GM18517 (cell line): ENCODE data around the gene RPA3.
A peak's percentile ranks its signal among the peaks of the same experiment; 100 is the strongest.

Experiments used
- ATAC-seq: cut with Tn5 transposase; IDR thresholded peaks from one replicate; pipeline ENCODE4 v1.9.1; 2021; ENCODE audit warnings: mild to moderate bottlenecking, moderate library complexity; ENCODE audit not compliant: unreplicated experiment

The RPA3 gene

DNA sequence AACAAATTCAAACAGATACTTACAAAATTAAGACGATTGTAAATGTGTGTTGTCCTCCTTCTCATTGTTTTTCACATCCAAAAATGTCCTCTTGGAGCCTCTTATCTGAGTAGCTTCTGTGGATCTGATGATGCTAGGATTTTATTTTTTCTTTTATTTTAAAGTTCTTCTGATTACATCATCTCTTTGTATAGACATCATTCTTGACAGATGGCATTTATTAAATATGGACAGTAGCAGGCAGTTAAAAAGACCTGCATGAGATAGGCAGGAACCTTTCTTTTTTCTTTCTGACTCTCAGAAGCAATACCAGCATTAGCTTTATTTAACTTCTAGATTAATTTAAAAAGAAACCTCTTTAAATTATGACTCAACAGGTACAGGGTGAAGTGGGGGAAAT is at the start of gene RPA3:
RPA3 (minus strand) TSS at position 116 of the 400 bp plus-strand sequence. CDS start 78,189 bp downstream, outside the sequence.
- no peak for ATAC-seq

DNA sequence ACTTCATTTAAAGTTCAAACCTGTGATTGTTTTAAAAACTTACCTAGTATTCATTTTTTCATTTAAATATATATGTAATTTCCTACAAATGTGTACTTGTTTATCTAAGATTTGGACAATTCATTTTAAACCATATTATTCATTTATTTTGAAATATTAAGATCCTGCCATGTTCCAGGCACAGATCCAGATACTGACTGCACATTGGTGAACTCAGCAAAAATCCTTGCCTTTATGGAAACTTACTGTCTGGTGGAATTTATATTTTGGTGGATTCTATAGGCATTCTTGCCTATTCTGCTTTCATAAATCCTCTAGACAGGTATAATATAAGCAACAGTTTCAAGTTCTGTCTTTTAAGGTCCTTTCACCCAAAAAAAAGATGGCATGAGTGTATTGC is 48.3 kb upstream of the RPA3 start:
- no peak for ATAC-seq

DNA sequence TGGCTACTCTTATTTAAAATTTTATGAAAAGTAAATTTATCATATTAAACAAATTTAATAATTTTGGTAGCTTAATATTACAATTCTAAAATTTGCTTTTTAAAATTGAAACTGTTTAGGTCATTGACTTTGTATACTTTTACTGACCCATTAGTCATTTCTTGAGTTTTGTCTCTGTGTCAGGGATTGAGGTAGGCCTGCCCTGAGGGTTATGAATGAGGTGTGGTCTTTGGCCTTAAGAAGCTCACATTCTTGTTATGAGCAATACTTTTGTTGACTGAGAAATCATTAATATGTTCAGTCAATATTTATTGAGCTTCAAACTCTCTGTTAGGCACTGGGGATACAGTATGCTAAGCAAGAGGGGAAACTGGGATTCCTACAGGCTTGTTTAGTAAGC is 47.0 kb upstream of the RPA3 start:
- peak; percentile 65 for ATAC-seq

DNA sequence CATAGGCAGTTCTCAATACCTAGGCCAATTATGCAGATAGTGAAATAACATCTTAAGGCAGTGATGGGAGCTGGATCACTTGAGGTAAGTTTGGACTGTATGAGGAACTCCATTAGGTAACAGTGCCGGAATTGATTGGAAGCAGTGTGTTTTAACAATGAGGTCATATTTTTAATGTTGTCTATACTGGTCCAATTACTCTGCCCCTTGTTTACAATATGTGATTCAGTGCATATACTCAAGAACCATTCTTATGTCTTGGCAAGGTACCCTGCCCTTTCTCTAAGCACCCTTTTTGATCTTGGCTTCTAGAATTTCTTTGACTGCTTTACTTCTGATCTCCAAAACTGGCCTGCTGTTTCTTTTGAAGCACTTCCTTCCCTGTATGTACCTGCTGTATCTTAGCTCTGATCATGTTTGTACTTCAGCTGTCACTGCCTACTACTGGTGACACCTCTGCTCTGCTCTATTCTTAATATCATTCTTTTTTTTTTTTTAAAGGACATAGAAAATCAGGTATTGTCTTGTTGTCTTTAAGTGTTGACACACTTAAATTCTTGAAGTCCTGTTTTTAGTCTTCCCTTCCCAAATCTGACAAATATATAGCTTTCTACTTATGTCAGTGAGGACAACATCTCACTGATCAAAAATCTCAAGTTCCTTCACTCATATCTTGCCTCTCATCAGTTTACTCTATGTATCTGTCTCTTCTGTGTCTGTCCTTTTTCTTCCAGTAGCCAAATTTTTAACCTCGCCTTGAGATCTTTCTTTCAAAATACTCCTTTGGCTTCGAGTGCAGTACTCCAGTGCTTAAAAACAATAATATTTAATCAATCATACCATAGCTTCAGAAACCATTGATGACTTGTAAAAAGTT is 46.4 kb upstream of the RPA3 start:
- ATAC-seq, result no peak

DNA sequence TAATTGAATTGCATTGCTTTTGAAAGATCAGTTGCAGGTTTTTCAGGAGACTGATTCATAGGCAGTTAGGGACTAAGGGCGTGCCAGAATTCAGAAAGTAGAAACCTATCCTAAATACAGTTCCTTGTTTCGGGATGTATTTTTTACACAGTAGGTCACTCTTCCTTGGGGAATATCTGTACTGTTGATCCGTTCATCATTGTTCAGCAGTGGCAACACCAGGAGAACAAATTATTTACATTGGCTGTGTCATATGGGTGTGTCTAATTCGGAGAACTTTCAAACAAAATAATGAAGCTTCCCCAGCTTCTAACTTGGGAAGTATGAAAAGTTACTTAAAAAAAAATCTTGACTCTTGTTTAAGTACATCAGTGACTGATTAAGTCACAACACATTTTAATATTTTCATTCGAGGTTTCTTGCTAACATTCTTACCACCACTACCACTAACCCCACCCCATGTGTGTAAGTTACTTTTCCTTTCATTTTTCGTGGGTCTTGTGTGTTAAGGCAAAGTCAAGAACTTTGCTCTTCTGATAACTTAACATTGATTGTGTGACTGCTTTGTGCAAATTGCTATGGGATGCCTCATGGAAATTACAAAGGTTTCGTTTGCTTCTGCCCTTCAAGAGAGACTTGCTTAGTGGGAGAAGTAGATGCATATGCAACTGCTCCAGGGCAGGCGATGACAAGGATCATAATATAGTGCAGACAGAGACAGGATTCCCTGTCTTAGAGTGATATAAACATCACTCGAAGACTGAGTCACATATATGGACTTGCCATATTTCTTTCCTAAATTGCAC is 43.8 kb upstream of the RPA3 start:
- ATAC-seq, result peak; percentile 66

DNA sequence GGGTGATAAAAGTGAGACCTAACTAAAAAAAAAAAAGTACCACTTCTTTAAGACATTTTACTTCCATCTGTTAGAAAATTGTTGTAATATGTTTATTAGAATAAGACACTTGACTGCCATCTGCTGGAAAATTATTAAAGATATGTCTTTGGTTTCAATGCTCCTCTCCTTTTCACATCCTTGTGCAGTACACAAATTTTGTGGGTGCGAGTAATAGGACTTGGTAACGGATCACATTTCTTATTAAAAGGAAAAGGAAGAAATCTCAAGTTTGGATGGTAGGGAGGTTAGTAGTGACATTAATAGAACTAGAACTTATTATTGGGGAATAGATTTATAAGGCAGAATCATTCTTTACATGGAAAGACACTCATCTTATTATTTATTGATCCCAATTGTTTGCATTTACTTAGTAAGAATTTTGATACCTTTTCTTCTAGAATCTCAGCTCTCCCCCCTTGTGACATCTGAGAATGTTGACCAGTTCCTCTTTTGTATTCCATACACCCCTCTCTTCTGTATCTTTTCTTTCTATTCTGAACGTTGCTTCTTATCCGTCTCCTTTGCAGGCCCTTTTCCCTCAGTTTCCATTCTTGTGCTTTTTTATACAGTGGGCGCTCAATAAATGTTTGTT is 43.0 kb upstream of the RPA3 start:
- ATAC-seq, result no peak

DNA sequence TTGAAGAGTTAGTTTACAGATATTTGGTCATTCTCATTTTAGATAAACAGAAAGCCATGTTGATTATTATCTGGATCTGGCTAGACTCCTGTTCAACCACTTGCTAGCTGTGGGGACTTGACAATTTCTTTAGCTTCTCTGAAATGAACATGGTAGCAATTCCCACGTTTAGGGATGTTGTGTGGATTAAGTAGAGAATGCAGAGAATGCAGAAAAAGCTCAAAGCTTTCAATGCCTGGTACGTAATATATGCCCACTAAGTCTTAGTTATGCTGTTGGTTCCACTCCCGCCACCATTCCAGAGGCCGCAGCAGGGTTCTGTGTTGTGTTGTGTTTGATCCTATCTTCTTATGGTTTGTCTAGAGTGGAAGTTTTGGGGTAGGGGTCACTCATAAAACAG is 39.2 kb upstream of the RPA3 start:
- no peak for ATAC-seq

DNA sequence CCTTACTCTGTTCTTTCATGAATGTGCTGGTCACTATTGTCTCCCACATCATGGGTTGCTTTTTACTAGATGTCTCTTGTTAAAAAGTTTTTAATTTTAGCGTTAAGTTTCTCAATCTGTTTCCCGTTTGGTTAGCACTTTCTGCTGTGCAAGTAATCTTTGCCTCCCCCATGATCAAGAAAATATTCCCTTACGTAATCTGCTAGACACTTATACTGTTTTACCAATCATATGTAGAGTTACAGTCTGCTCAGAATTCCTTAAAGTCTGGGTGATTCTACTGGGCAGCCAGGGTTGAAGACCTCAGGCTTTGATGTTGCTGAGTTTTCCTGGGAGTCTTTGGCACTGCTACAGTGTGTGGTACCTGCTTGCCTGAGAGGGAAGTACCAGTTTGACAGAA is 38.2 kb upstream of the RPA3 start:
- ATAC-seq, result no peak

DNA sequence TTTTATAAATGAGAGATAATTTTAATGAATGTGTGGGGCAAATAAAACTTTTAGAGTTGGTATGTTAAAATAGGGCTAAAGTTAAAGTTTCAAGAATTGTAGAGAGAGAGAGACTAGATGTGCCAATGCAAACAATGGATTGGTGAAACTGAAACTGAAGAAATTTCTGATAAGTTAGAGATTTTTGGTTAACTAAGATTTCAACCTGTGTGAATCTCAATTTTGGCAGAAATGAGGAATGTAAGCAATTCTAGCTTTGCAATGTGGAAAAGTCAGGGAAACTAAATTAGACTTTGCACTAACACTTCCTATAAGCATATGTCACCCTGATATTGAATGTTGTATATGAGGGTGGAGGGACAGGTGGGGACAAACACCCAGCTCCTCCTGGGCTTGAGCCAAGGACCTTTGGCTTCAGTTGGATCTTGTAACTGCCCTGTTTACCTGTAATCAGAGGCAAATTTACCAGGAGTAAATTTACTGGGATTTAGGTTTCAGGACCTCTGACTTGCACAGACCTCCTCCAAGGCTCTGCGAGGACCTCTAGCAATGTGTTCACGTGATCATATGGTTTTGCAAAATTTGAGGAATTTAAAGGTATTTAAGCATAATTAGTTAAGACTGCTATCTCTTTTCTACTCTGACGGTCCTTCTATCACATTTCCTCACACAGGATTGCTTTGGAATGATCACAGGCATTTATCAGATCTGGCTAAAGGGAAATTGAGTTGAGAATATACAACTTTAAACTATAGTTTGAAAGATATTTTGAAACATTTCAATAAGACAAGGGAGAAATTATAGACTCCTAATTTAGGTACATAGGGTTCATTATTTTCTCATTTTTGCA is 33.1 kb upstream of the RPA3 start:
- no peak for ATAC-seq

DNA sequence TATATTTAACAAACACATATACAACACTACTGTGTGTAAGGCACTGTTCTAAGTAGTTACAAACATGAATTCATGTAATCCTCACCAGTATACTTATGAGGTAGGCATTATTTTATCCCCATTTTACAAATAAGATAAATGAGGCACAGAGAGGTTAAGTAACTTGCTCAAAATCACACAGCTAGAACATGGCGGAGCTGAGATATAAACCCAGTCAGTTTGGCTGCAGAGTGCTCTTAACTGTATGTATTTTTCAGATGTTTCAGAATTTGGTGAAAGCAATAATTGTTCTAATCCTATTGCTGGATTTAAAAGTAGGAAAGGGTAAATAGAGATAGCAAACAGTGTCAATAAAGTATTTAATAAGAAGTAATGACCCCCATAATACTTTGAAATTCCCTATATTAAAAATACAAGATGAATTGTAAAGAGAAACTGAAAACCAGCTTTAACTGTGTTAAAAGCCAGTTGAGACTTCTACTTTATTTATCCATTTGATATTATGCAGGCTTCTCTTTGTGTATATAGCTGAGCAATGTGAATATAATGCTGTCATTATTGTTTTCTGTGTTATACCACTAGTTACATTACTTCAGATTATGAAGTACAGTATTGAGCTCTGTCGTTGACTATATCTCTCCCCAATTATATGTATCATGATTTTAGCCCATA is 32.3 kb upstream of the RPA3 start:
- ATAC-seq, result no peak

DNA sequence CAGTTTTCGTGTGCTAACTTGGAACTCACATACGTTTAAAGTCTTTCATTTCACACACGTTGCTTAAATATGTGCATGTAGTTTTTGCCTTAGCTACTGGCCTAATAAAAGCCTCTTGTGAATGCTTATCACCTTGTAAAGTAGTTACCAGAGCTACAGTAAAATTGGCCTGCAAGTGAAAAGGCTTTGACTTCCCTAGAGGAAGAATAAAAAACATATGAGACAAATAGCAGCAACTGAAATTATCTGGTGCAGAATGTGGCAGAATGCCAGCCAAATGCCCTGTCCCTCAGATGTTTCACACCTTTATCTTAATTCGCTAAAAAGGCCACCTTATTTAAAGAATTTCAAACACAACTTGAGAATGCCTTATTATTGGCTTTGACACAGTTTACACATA is 28.1 kb upstream of the RPA3 start:
- no peak for ATAC-seq

DNA sequence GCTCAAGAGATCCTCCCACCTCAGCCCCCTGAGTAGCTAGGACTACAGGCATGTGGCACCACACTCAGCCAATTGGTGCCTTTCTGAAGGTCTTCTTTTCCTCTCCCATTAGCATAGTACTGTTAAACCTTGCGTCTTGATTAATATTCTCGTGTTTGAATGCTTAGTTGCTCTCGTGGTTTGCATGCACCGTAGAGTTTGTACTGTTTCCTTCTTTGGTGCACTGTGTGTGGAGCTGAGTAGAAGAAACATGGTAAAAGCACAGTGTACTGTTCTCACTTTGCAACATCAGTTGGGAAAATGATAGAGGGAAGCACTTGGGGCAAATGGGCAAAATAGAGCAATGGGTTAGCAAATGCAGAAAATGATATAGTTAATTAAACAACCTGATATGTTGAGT is 27.6 kb upstream of the RPA3 start:
- no peak for ATAC-seq

DNA sequence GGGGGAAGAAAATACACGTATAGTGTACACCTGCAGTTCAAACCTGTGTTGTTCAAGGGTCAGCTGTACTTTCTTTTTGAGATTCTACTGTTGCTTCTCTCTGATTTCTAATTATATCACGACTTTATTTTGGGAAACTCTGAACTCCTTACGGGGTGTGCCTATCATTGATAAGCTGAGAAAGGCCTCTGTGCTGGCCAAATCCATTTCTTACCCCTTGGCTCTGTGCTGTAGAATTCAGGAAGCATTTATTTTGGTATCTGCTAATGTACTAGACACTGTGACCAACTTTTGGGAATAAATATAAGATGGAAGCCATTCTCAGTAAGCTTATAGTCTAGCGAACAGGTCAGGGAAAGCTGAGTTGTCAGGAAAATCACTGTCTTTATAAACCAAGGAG is 26.9 kb upstream of the RPA3 start:
- no peak for ATAC-seq

DNA sequence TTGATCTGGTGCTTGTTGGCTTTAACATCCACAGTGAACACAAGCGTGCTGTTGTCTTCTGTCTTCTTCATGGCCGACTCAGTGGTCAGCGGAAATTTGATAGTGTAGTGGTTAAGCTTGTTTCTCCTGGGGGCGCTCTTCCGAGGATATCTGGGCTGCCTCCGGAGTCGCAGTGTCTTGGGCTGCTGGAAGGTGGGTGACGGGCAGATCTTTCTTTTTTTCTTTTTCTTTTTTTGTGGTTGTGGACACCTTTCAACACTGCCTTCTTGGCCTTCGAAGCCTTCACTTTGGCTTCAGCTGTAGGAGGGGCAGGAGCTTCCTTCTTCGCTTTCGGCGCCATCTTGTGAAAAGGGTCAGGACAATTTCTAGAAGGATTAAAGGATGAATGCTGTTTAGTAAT is 23.8 kb upstream of the RPA3 start:
- no peak for ATAC-seq

DNA sequence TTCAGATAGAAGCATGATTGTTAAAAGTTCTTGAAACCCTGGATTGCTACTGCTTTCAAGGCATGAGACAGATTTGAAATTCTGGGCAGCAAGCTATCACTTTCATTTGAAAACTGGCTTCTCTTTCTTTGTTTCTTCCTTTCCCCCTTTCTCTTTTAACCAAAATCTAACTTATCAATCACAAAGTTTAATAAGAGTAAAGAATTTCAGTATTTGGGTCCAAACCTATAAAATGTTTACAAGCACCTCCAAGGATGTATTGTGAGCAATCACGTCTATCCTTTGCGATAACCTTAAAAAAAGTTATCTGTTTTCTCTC is 21.6 kb upstream of the RPA3 start:
- no peak for ATAC-seq

DNA sequence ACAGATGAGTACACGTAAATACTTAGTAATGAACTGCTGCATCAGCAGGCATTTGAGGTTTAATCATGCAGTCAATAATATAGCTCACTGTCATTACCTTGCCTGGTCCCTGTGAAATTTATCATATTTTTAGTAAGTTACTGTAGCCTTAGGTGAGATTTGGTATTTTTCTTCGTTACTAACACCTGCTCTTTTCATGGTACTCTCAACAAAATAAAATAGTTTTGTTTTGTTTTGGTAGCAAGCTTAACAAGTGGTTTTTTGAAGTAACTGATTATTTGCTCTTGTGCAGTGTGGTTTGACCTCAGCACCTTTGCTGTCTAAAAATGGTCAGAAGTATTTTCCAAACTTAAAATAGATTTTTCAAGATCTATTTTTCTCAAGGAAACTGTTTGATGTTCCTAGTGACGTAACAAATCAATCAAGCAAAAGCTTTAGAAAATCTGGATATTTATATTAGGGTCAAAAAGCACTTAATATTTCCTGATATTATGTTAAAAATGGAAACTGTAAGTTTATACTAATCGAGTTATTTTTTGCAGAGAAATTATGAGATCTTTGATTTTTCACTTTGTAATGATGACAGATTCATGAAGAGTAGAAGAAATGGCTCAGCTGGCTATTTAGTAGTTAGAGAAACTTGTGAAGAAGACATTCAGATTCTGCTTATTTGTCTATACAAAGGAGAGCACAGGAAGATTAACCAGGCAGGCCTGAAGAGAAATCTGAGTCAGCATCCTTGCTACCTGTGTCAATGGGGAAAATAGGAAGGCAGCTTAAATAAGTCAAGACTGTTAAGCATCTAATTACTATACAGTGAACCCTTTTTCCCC is 21.0 kb upstream of the RPA3 start:
- no peak for ATAC-seq

DNA sequence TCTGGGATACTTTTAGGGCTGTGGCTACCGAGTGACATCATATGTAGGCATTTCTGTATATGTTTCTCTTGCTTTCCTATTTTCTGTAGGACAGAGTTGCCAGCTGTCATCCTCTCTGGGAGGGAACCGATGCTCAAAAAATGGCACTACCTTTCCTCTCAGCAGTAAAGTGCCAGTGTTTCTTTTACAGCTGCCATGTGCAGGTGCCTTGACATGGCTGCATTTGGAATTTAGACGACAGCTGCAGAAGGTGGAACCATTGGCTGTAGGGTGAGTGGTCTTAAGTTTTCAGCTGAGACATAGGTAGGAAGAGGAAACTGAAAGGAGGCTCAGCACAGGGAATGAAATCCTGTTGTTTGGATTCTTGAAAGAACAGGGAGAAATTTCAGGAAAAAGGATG is 20.2 kb upstream of the RPA3 start:
- no peak for ATAC-seq

DNA sequence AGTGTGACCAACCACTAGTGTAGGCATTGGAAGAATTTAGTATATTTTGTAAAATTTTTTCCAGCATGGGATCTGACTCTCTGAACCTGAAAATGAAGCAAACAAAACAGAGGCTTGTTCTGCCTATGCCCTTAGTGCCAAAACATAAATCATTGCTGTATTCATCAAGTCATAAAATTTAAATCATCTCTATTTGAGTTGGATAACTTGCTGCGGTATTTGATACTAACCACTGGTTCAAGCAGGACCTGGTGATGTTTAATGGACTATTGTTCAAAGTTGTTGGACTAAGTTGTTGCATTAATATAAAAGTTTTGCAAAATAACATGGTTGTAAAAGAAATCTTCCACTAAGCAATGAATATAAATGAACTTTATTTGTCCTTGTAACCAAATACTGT is 19.8 kb upstream of the RPA3 start:
- no peak for ATAC-seq

DNA sequence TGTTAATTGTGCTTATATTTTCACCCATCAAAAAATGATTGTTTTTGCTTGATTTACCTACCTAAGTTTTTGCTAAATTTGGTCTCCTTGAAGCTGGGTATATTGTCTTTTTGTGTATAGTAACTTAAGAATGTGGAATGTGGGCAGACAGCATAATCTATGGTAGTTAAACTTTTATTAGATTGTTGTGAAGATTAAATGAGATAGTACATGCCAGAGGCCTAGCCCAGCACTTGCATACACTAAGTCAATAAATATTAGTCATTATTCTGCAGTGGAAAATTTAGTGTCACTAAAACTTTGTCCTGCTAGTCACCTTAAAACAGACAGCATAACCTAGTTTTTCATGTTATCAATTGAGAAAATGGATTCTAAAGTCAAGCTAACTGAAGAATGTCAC is 19.3 kb upstream of the RPA3 start:
- no peak for ATAC-seq

DNA sequence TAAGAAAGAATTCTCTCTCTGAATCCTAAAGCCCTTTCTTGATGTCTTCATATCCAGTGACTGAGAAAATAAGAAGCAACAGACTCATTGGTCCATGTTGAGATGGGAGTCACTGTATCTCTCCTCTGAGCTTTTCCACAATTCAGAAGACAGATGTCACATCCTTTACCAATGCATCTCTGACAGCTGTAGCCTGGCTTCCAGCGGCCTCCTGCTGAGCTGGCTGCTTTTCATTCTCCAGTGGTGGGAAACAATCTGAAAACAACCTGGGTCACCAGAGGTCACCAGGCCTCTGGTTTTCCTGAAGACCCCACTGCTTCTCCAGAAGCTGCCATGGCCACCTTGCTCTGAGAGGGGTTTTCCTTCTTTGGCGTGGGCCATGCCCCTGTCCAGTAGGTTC is 18.3 kb upstream of the RPA3 start:
- no peak for ATAC-seq
